Naive thymus-derived CD4-positive, alpha-beta T cell (primary cell): Measurements from ENCODE around the gene UBAC1. TPM values are rescaled to one million over a fixed set of nuclear protein-coding genes. Genes with fewer than 3 reads are reported as not detected.

Experiments used
- ATAC-seq: fragments of 150-1000 bp; cut with Tn5 transposase; 2 replicates; pipeline ENCODE4 v1.10.0; 2021; ENCODE audit warnings: mild to moderate bottlenecking, moderate library complexity
- CTCF ChIA-PET: fragments of 350-600 bp; sonication (Branson Sonifier 250); formaldehyde crosslinking; loops from one replicate; lab custom pipeline; 2021; ENCODE audit warnings: antibody characterized with exemption; lab: Charles Lee
- POLR2A ChIA-PET: fragments of 350-600 bp; sonication (Branson Sonifier 250); formaldehyde crosslinking; loops from one replicate; lab custom pipeline; 2021; ENCODE audit warnings: antibody characterized with exemption, inconsistent platforms; lab: Charles Lee
- DNase-seq, 9 donors: peaks; one replicate each; pipeline versions ENCODE4 v3.0.0 to v3.0.0-alpha.2; 2020 to 2022; ENCODE audit warnings: mixed read lengths in 1 of 9
- H3K27ac ChIP-seq: one replicate; pipeline ENCODE4 v1.7.0; 2013; ENCODE audit warnings: mild to moderate bottlenecking, low read depth, low read length, moderate library complexity
- H3K27me3 ChIP-seq, 2 donors: one replicate each; pipeline ENCODE4 v1.7.0; 2013; ENCODE audit warnings: low read length in 2 of 2, mild to moderate bottlenecking in 2 of 2, moderate library complexity in 2 of 2; ENCODE audit not compliant: control insufficient read depth in 2 of 2, insufficient read depth in 2 of 2
- H3K36me3 ChIP-seq, 3 experiments: 1 replicate in 2 of 3; 2 replicates in 1 of 3; pipeline ENCODE4 v1.7.0; 2013; ENCODE audit warnings: low read length in 3 of 3, mild to moderate bottlenecking in 3 of 3, moderate library complexity in 1 of 3; ENCODE audit not compliant: insufficient read depth in 3 of 3, control insufficient read depth in 2 of 3
- H3K4me1 ChIP-seq, 2 donors: one replicate each; pipeline ENCODE4 v1.7.0; 2013; ENCODE audit warnings: low read length in 2 of 2, mild to moderate bottlenecking in 2 of 2, moderate library complexity in 1 of 2; ENCODE audit not compliant: control insufficient read depth in 2 of 2, insufficient read depth in 2 of 2
- H3K4me3 ChIP-seq: 2 replicates; pipeline ENCODE4 v1.7.0; 2013; ENCODE audit warnings: mild to moderate bottlenecking, low read length
- H3K9me3 ChIP-seq, 3 experiments: 1 replicate in 2 of 3; 2 replicates in 1 of 3; pipeline ENCODE4 v1.7.0; 2013; ENCODE audit warnings: low read length in 3 of 3; ENCODE audit not compliant: control insufficient read depth in 2 of 3
- H3K27ac Mint-ChIP-seq, 9 donors: one replicate each; pipeline ENCODE4 v1.8.0; 2020 to 2022; ENCODE audit warnings: mixed read lengths in 9 of 9, mild to moderate bottlenecking in 8 of 9, moderate library complexity in 5 of 9, inconsistent platforms in 2 of 9
- H3K27me3 Mint-ChIP-seq, 5 donors: one replicate each; pipeline ENCODE4 v1.8.0; 2021 to 2022; ENCODE audit warnings: mixed read lengths in 5 of 5, mild to moderate bottlenecking in 1 of 5
- H3K36me3 Mint-ChIP-seq, 5 donors: one replicate each; pipeline ENCODE4 v1.8.0; 2020 to 2022; ENCODE audit warnings: mixed read lengths in 5 of 5, mild to moderate bottlenecking in 3 of 5, inconsistent platforms in 1 of 5
- H3K4me1 Mint-ChIP-seq, 7 donors: one replicate each; pipeline ENCODE4 v1.8.0; 2020 to 2022; ENCODE audit warnings: mixed read lengths in 7 of 7, mild to moderate bottlenecking in 3 of 7, inconsistent platforms in 1 of 7
- H3K4me3 Mint-ChIP-seq, 10 donors: one replicate each; pipeline ENCODE4 v1.8.0; 2020 to 2022; ENCODE audit warnings: mild to moderate bottlenecking in 10 of 10, mixed read lengths in 10 of 10, moderate library complexity in 6 of 10, inconsistent platforms in 2 of 10
- H3K9me3 Mint-ChIP-seq, 11 donors: one replicate each; pipeline ENCODE4 v1.8.0; 2020 to 2022; ENCODE audit warnings: mixed read lengths in 11 of 11, mild to moderate bottlenecking in 4 of 11, inconsistent platforms in 1 of 11, moderate library complexity in 1 of 11
- intact Hi-C, 2 donors: fragments of 100-400 bp; cut with micrococcal nuclease; formaldehyde crosslinking; loops; one replicate each; pipeline ENCODE4 v1.15.1; 2023
- polyA plus RNA-seq, 2 donors: library from polyadenylated mRNA; unstranded; fragments of 300-500 nt; fragmentation: Illumina TruSeq; gene quantifications; one replicate each; pipeline ENCODE4 v1.2.3, GENCODE V29; 2021
- total RNA-seq, 6 experiments: library from RNA in 5 of 6; stranded (reverse) in 5 of 6; gene quantifications; 1 replicate in 5 of 6; 2 replicates in 1 of 6; pipeline ENCODE4 v1.2.3 and lab custom pipeline; 2021 to 2026

The UBAC1 gene
- total and polyA plus RNA-seq, 7 experiments from 2014 or later, result 19.6 to 36.1 (median 31.2) TPM

- H3K27me3 ChIP-seq, result no peaks in the 10 kb centered on the region
- H3K4me1 ChIP-seq, result peaks cover 11 to 28% of the 10 kb centered on the region in 2 donors
- no peaks in the 10 kb centered on the region for H3K36me3 ChIP-seq
- H3K4me3 ChIP-seq, result no peak overlapping the region
- Mint-ChIP-seq H3K4me1 (peaks cover 51 to 86% (median 81%) of the 10 kb centered on the region in 7 donors), H3K27me3 (no peaks in the 10 kb centered on the region), H3K4me3 (peak overlapping the region in 6 of 10 donors; percentile 29 to 94 (median 41)), H3K27ac (peak overlapping the region in 6 of 9 donors; percentile 28 to 87 (median 72)), H3K36me3 (no peaks in the 10 kb centered on the region), H3K9me3 (peaks cover 0 to 1% (median 0%) of the 10 kb centered on the region in 11 donors)
- no peak overlapping the region for H3K27ac ChIP-seq
- ATAC-seq, result no peak
- H3K9me3 ChIP-seq, result no peaks in the 10 kb centered on the region
- CTCF ChIA-PET, result no interaction called here
- DNase-seq, result no peak
- intact Hi-C loops, result no loop called here
- POLR2A ChIA-PET, result interaction anchor here (1.3 kb wide), 1 partner anchor 19 kb away, joined by 4 read pairs; the partner anchor contains the start of gene CAMSAP1
These were observed 72.3 kb downstream of the UBAC1 start for GRCh38 chr9:135888766-135889394.

GRCh38 chr9:135888126-135888765, 72.9 kb downstream of the UBAC1 start:
- no peaks in the 10 kb centered on the region for H3K27me3 Mint-ChIP-seq
- Histone ChIP-seq H3K4me1 (peaks cover 11 to 23% of the 10 kb centered on the region in 2 donors), H3K4me3 (peak overlapping the region; percentile 38), H3K9me3 (no peaks in the 10 kb centered on the region), H3K36me3 (no peaks in the 10 kb centered on the region), H3K27me3 (no peaks in the 10 kb centered on the region), H3K27ac (peak overlapping the region; percentile 69)
- intact Hi-C loops, result no loop called here
- no peaks in the 10 kb centered on the region for H3K36me3 Mint-ChIP-seq
- H3K27ac Mint-ChIP-seq, result peak overlapping the region in 8 of 9 donors; percentile 41 to 96 (median 88)
- ChIA-PET POLR2A (interaction anchor here (1.3 kb wide), 1 partner anchor 19 kb away, joined by 4 read pairs; the partner anchor contains the start of gene CAMSAP1), CTCF (interaction anchor here (0.7 kb wide), 1 partner anchor 9 kb away, joined by 5 read pairs; no protein-coding TSS in a partner anchor)
- no peak for ATAC-seq
- H3K4me1 Mint-ChIP-seq, result peaks cover 50 to 86% (median 81%) of the 10 kb centered on the region in 7 donors
- DNase-seq, result no peak
- peak overlapping the region; percentile 6 to 94 (median 82) for H3K4me3 Mint-ChIP-seq
- H3K9me3 Mint-ChIP-seq, result peaks cover 0 to 1% (median 0%) of the 10 kb centered on the region in 11 donors

GRCh38 chr9:135887585-135888050, 73.6 kb downstream of the UBAC1 start:
- POLR2A ChIA-PET, result no interaction called here
- H3K4me3 ChIP-seq, result peak overlapping the region; percentile 38
- peak; percentile 91 for ATAC-seq

GRCh38 chr9:135887021-135887507, 74.1 kb downstream of the UBAC1 start:
- CTCF ChIA-PET, result no interaction called here
- no peaks in the 10 kb centered on the region for H3K27me3 Mint-ChIP-seq
- H3K4me3 ChIP-seq, result peak overlapping the region; percentile 38
- H3K9me3 ChIP-seq, result no peaks in the 10 kb centered on the region
- peak in 1 of 9 donors; percentile 17 for DNase-seq
- peaks cover 0 to 10% (median 0%) of the 10 kb centered on the region in 3 experiments for H3K36me3 ChIP-seq
- POLR2A ChIA-PET, result no interaction called here
- peaks cover 45 to 83% (median 78%) of the 10 kb centered on the region in 7 donors for H3K4me1 Mint-ChIP-seq
- peak; percentile 33 for ATAC-seq
- H3K27me3 ChIP-seq, result no peaks in the 10 kb centered on the region
- peak overlapping the region; percentile 69 for H3K27ac ChIP-seq
- intact Hi-C loops, result loop anchor here (1.0 to 2.0 kb wide), 3 partner anchors 20 to 74 kb away; partner anchors contain the start of genes CAMSAP1 (in 1 of the 2) and UBAC1 (in 1 of the 2)
- H3K4me3 Mint-ChIP-seq, result peak overlapping the region; percentile 68 to 94 (median 84)
- peak overlapping the region; percentile 66 to 96 (median 88) for H3K27ac Mint-ChIP-seq
- H3K9me3 Mint-ChIP-seq, result peaks cover 0 to 1% (median 0%) of the 10 kb centered on the region in 11 donors
- peaks cover 11 to 23% of the 10 kb centered on the region in 2 donors for H3K4me1 ChIP-seq
- H3K36me3 Mint-ChIP-seq, result no peaks in the 10 kb centered on the region

More at GRCh38 chr9:135887585-135888050, 73.6 kb downstream of the UBAC1 start:
- Mint-ChIP-seq H3K4me3 (peak overlapping the region; percentile 68 to 94 (median 84)), H3K27ac (peak overlapping the region; percentile 66 to 96 (median 88)), H3K27me3 (no peaks in the 10 kb centered on the region), H3K4me1 (peaks cover 46 to 87% (median 77%) of the 10 kb centered on the region in 7 donors), H3K36me3 (no peaks in the 10 kb centered on the region), H3K9me3 (peaks cover 0 to 1% (median 0%) of the 10 kb centered on the region in 11 donors)
- peaks cover 11 to 23% of the 10 kb centered on the region in 2 donors for H3K4me1 ChIP-seq
- H3K27ac ChIP-seq, result peak overlapping the region; percentile 69
- H3K9me3 ChIP-seq, result no peaks in the 10 kb centered on the region
- peaks cover 0 to 4% (median 0%) of the 10 kb centered on the region in 3 experiments for H3K36me3 ChIP-seq
- no peaks in the 10 kb centered on the region for H3K27me3 ChIP-seq
- CTCF ChIA-PET, result interaction anchor here (0.7 kb wide), 1 partner anchor 9 kb away, joined by 5 read pairs; no protein-coding TSS in a partner anchor
- DNase-seq, result peak; percentile 40 to 75 (median 66)
- intact Hi-C loops, result loop anchor here (1.0 to 2.0 kb wide), 3 partner anchors 20 to 74 kb away; partner anchors contain the start of genes CAMSAP1 (in 1 of the 2) and UBAC1 (in 1 of the 2)

GRCh38 chr9:135886147-135886981, 74.8 kb downstream of the UBAC1 start:
- POLR2A ChIA-PET, result no interaction called here
- no peaks in the 10 kb centered on the region for H3K9me3 ChIP-seq
- peaks cover 11 to 23% of the 10 kb centered on the region in 2 donors for H3K4me1 ChIP-seq
- H3K4me3 ChIP-seq, result no peak overlapping the region
- CTCF ChIA-PET, result no interaction called here
- H3K36me3 ChIP-seq, result peaks cover 0 to 16% (median 0%) of the 10 kb centered on the region in 3 experiments
- peak overlapping the region; percentile 68 to 94 (median 84) for H3K4me3 Mint-ChIP-seq
- H3K27ac ChIP-seq, result no peak overlapping the region
- peak overlapping the region; percentile 66 to 96 (median 88) for H3K27ac Mint-ChIP-seq
- intact Hi-C loops, result loop anchor here in 1 of 2 donors (2.0 kb wide), 1 partner anchor 22 kb away; no protein-coding TSS in a partner anchor
- peaks cover 42 to 76% (median 73%) of the 10 kb centered on the region in 7 donors for H3K4me1 Mint-ChIP-seq
- DNase-seq (no peak), ATAC-seq (no peak)
- H3K9me3 Mint-ChIP-seq, result peaks cover 0 to 1% (median 0%) of the 10 kb centered on the region in 11 donors
- no peaks in the 10 kb centered on the region for H3K27me3 Mint-ChIP-seq
- no peaks in the 10 kb centered on the region for H3K36me3 Mint-ChIP-seq
- no peaks in the 10 kb centered on the region for H3K27me3 ChIP-seq
